K562 (cell line): ENCODE measurements around the gene EFCAB10. TPM values are rescaled to one million over a fixed set of nuclear protein-coding genes. Genes with fewer than 3 reads are reported as not detected.

Experiments
- ATF3 ChIP-seq, 2 experiments: fragments of 450-650 bp in 1 of 2; sonication (generic) in 1 of 2; formaldehyde crosslinking in 1 of 2; IDR thresholded peaks in 1 of 2; conservative IDR thresholded peaks in 1 of 2; 2 replicates each; pipeline versions ENCODE4 v1.6.1 to v1.8.1; 2016 to 2023; ENCODE audit warnings: mild to moderate bottlenecking in 2 of 2, moderate library complexity in 2 of 2, inconsistent platforms in 1 of 2, missing genetic modification reagents in 1 of 2
- DPF2 ChIP-seq: fragments of 450-650 bp; IDR thresholded peaks from 2 replicates; pipeline ENCODE4 v1.6.1; 2016
- ETS2 ChIP-seq: IDR thresholded peaks from 2 replicates; pipeline ENCODE4 v1.6.1; 2016; ENCODE audit warnings: borderline replicate concordance, missing genetic modification characterization, mild to moderate bottlenecking, moderate library complexity, missing compliant biosample characterization; ENCODE audit not compliant: poor library complexity, severe bottlenecking
- FOXA3 ChIP-seq, 2 experiments: fragments of 450-650 bp in 1 of 2; sonication (generic) in 1 of 2; formaldehyde crosslinking; IDR thresholded peaks in 1 of 2; conservative IDR thresholded peaks in 1 of 2; 2 replicates each; pipeline versions ENCODE4 v1.4.0 to v1.8.0; 2020 to 2022; ENCODE audit warnings: mild to moderate bottlenecking in 2 of 2, missing genetic modification reagents in 1 of 2
- HSF4 ChIP-seq: fragments of 250-450 bp; sonication (Bioruptor Pico); IDR thresholded peaks from 2 replicates; pipeline ENCODE4 v2.1.2; 2022; ENCODE audit warnings: mild to moderate bottlenecking, moderate library complexity, borderline replicate concordance
- RBM14 ChIP-seq: fragments of 200-400 bp; formaldehyde crosslinking; IDR thresholded peaks from 2 replicates; pipeline ENCODE4 v1.6.1; 2018; ENCODE audit warnings: low read depth, mild to moderate bottlenecking, low read length, moderate library complexity, borderline replicate concordance; ENCODE audit not compliant: insufficient read depth
- THRB ChIP-seq: fragments of 450-650 bp; formaldehyde crosslinking; conservative IDR thresholded peaks from 2 replicates; pipeline ENCODE4 v1.4.0; 2022; ENCODE audit warnings: mild to moderate bottlenecking, missing genetic modification characterization
- YBX1 ChIP-seq: fragments of 450-650 bp; IDR thresholded peaks from 2 replicates; pipeline ENCODE4 v1.7.1; 2016; ENCODE audit warnings: mild to moderate bottlenecking
- ZBTB17 ChIP-seq: fragments of 450-650 bp; formaldehyde crosslinking; IDR thresholded peaks from 2 replicates; pipeline ENCODE4 v1.4.0; 2020; ENCODE audit warnings: mild to moderate bottlenecking
- ZNF232 ChIP-seq: sonication (generic); formaldehyde crosslinking; IDR thresholded peaks from 2 replicates; pipeline ENCODE4 v1.8.0; 2022; ENCODE audit warnings: mild to moderate bottlenecking, missing genetic modification reagents
- polyA plus RNA-seq, 8 experiments: library from polyadenylated mRNA; depleted of rRNA in 4 of 8; stranded (reverse) in 5 of 8; unstranded in 3 of 8; fragments of >200 nt; fragmentation: Nextera tagmentation in 2 of 8; fragmentation: Illumina TruSeq in 1 of 8; extraction: Ambion mirVana in 2 of 8; extraction: Trizol in 1 of 8; gene quantifications; 2 replicates each; pipeline versions ENCODE4 v1.2.1 to v1.2.3, GENCODE V29; 2011 to 2014; ENCODE audit warnings: inconsistent platforms in 1 of 8, missing spikeins in 1 of 8
- total RNA-seq, 7 experiments: library from RNA; depleted of rRNA in 6 of 7; stranded (reverse); fragments of >200 nt in 6 of 7; fragmentation: Illumina TruSeq in 2 of 7; extraction: Trizol in 2 of 7; gene quantifications; 2 replicates each; pipeline versions ENCODE4 v1.2.1 to v1.2.3, GENCODE V29; 2011 to 2021; ENCODE audit warnings: low replicate concordance in 1 of 7

The EFCAB10 gene
- total and polyA plus RNA-seq, 9 of the 15 experiments (the other 6 are each of a cell fraction or from before 2014, with no cell fraction given) = 5.0 to 21.4 (median 16.8) TPM

- TF ChIP-seq ATF3 (IDR thresholded peaks at IDR 0.05) = no peak
- TF ChIP-seq ATF3 (CRISPR knock-in tag; conservative IDR thresholded peaks at IDR 0.05) = no peak
- TF ChIP-seq YBX1 = no peak
- TF ChIP-seq THRB = no peak
- no peak for TF ChIP-seq HSF4 (CRISPR knock-in tag)
- no peak for TF ChIP-seq ETS2
- no peak for TF ChIP-seq FOXA3 (CRISPR knock-in tag; conservative IDR thresholded peaks at IDR 0.05 in 1 of 2, IDR thresholded peaks at IDR 0.05 in 1 of 2)
- no peak for TF ChIP-seq ZNF232 (CRISPR knock-in tag)
- TF ChIP-seq ZBTB17 (CRISPR knock-in tag) = no peak; the same call in 1 of the 2 replicates
- TF ChIP-seq DPF2 = peak; percentile 53; the same call in 1 of the 2 replicates
- TF ChIP-seq RBM14 = no peak
Observed at GRCh38 chr7:105600720-105601550, 19.6 kb upstream of the EFCAB10 start (continued).
